Tibial artery (tissue), 4 donors: ENCODE measurements around the gene DPP10.
"Not testable (repeated sequence)": the region's sequence is repeated elsewhere in the genome, so short reads cannot be mapped to it uniquely, and the experiment has no call there.

Experiments
- DNase-seq, 2 donors: peaks; one replicate each; pipeline ENCODE4 v3.0.0-alpha.2; 2019
- H3K27ac ChIP-seq, 2 donors: fragments of 200-600 bp; sonication (generic) in 1 of 2; 1 replicate in 1 of 2; 2 replicates in 1 of 2; pipeline ENCODE4 v1.5.1; 2018 to 2019; ENCODE audit warnings: mild to moderate bottlenecking in 1 of 2
- H3K27me3 ChIP-seq, 2 donors: fragments of 200-600 bp; sonication (generic) in 1 of 2; one replicate each; pipeline versions ENCODE4 v1.5.1 to v1.6.0; 2016 to 2019
- H3K36me3 ChIP-seq, 3 donors: fragments of 200-600 bp; sonication (generic) in 2 of 3; one replicate each; pipeline ENCODE4 v1.5.1; 2016 to 2019; ENCODE audit warnings: mild to moderate bottlenecking in 2 of 3
- H3K4me1 ChIP-seq, 4 donors: fragments of 200-600 bp; sonication (generic) in 2 of 4; 1 replicate in 3 of 4; 2 replicates in 1 of 4; pipeline ENCODE4 v1.5.1; 2016 to 2019
- H3K4me3 ChIP-seq, 2 donors: fragments of 200-600 bp; sonication (generic) in 1 of 2; 1 replicate in 1 of 2; 2 replicates in 1 of 2; pipeline ENCODE4 v1.5.1; 2018 to 2019; ENCODE audit warnings: mild to moderate bottlenecking in 2 of 2
- H3K9me3 ChIP-seq, 3 donors: fragments of 200-600 bp; sonication (generic) in 1 of 3; one replicate each; pipeline ENCODE4 v1.5.1; 2016 to 2019
- intact Hi-C: fragments of 100-400 bp; cut with DNase I; formaldehyde crosslinking; loops from one replicate; pipeline ENCODE4 v1.15.0; 2023; ENCODE audit warnings: low total_unique reads
- TF ChIP-seq, protein P1 (sequence below), 2 experiments: fragments of 200-600 bp in 1 of 2; fragments of 450-650 bp in 1 of 2; IDR thresholded peaks; one replicate each; pipeline ENCODE4 v1.5.1; 2017 to 2019; ENCODE audit warnings: antibody characterized with exemption in 2 of 2, mild to moderate bottlenecking in 1 of 2, moderate library complexity in 1 of 2

The DPP10 gene

DNA sequence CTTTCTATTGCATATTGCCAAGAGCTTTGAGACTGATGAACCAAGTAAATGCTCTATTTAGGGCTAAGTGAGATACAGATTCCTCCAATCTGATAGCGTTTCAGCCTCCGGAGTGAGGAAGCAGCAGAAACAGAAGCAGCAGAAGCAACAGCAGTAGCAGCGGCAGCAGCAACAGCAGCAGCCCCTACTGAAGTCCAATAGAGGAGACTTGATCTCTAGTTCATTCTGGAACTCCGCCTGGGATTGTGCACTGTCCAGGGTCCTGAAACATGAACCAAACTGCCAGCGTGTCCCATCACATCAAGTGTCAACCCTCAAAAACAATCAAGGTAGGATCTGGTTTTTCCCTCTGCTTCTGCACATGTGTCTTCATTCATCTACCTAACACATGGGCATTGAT, at the start of gene DPP10:
Gene DPP10, plus strand, starts transcription at position 132 of the 400 bp plus-strand sequence.
- no peaks in the 10 kb centered on the region for H3K4me1 ChIP-seq
- TF ChIP-seq, protein P1, sequence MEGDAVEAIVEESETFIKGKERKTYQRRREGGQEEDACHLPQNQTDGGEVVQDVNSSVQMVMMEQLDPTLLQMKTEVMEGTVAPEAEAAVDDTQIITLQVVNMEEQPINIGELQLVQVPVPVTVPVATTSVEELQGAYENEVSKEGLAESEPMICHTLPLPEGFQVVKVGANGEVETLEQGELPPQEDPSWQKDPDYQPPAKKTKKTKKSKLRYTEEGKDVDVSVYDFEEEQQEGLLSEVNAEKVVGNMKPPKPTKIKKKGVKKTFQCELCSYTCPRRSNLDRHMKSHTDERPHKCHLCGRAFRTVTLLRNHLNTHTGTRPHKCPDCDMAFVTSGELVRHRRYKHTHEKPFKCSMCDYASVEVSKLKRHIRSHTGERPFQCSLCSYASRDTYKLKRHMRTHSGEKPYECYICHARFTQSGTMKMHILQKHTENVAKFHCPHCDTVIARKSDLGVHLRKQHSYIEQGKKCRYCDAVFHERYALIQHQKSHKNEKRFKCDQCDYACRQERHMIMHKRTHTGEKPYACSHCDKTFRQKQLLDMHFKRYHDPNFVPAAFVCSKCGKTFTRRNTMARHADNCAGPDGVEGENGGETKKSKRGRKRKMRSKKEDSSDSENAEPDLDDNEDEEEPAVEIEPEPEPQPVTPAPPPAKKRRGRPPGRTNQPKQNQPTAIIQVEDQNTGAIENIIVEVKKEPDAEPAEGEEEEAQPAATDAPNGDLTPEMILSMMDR (IDR thresholded peaks at IDR 0.05), result no peak
- no peaks in the 10 kb centered on the region for H3K36me3 ChIP-seq
- no peak for DNase-seq
- intact Hi-C loops, result no loop called here
- H3K27me3 ChIP-seq, result no peaks in the 10 kb centered on the region
- no peaks in the 10 kb centered on the region for H3K9me3 ChIP-seq
- no peak within 1 kb of the TSS for H3K27ac ChIP-seq
- no peak within 1 kb of the TSS for H3K4me3 ChIP-seq

DNA sequence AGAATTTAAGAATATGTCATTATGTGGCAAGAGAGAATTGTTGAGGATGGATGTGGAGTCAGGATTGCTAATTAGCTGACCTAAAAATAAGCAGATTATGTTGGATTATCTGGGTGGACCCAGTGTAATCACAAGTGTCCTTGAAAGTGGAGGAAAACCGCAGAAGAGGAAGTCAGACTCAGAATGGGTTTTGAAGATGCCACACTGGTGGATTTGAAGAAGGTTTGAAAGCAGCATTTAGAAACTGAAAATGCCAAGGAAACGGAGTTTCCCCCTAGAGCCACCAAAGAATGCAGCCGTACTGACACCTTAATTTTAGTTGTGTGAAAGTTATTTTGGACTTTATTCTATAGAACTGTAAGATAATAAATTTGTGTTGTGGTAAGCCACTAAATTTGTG, 41.6 kb upstream of the DPP10 start:
- DNase-seq, result no peak
- Histone ChIP-seq H3K36me3 (no peaks in the 10 kb centered on the region), H3K4me1 (peaks cover 0 to 15% (median 0%) of the 10 kb centered on the region in 4 donors), H3K4me3 (no peak overlapping the region), H3K9me3 (no peaks in the 10 kb centered on the region), H3K27me3 (no peaks in the 10 kb centered on the region), H3K27ac (no peak overlapping the region)
- intact Hi-C loops, result no loop called here
- TF ChIP-seq, protein P1 (IDR thresholded peaks at IDR 0.05), result no peak

DNA sequence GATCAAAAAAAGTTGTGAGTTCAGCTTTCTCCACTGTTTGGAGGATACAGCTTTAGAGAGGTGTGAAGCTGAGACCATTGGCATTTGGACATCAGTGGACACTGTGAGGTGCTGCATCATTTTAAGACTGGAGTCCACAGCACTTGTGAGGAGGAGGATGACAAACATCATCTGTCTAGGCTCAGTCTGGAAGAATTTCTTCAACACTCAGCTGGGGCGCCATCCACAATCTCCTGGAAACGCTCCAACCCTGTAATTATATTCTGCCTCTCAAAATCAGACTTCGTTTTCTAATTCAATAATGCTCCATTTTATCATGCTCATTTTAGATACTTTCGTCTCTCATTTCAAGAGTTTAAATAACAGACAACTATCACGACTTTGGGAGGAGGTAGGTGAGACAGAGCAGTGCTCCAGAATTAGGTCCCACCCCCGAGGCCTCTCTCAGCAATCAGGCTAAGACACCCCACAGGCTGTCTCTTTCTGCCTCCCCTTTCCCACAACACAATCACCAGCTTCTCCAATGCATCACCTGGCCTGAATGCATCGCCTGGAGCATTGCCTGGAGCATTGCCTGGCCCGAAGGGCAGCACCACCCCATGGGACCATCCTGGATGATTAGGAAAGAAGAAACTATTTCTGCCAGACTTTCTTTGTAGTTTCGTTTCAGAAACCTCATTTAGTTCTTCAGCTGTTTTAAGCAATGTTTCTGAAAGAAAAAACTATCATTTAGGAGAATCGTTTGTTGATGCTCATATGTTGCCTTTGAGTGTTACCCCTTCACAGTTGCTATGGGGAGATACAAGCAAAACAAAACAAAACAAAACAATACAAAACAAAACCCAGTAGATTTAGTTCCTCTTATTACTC, 37.0 kb upstream of the DPP10 start:
- H3K4me3 ChIP-seq, result no peak overlapping the region
- H3K27me3 ChIP-seq, result no peaks in the 10 kb centered on the region
- no peak overlapping the region for H3K27ac ChIP-seq
- no peaks in the 10 kb centered on the region for H3K36me3 ChIP-seq
- intact Hi-C loops, result no loop called here
- H3K4me1 ChIP-seq, result no peaks in the 10 kb centered on the region
- no peak for DNase-seq
- H3K9me3 ChIP-seq, result no peaks in the 10 kb centered on the region
- TF ChIP-seq, protein P1 (IDR thresholded peaks at IDR 0.05), result no peak

DNA sequence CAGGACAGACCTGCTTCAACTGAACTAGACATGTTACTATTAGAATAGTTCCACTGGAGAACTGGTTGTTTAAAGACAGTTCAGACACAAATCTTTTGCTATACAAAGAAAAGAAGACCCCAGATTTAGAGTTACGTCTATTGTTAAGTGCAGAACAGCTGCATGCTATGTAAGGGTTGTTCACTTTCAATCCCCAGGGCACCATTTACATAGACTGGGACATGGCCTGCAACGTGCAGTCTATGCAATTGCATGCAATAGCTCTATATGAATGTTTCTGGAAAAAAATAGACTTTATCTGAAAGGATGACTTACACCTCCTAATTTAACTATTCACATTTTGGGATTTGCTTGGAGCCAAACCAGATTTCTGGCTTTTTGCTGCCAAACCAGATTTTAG, 36.1 kb upstream of the DPP10 start:
- no peaks in the 10 kb centered on the region for H3K4me1 ChIP-seq
- TF ChIP-seq, protein P1 (IDR thresholded peaks at IDR 0.05), result no peak
- H3K4me3 ChIP-seq, result no peak overlapping the region
- no peak for DNase-seq
- H3K27me3 ChIP-seq, result no peaks in the 10 kb centered on the region
- no peaks in the 10 kb centered on the region for H3K9me3 ChIP-seq
- H3K27ac ChIP-seq, result no peak overlapping the region
- no peaks in the 10 kb centered on the region for H3K36me3 ChIP-seq
- intact Hi-C loops, result no loop called here

DNA sequence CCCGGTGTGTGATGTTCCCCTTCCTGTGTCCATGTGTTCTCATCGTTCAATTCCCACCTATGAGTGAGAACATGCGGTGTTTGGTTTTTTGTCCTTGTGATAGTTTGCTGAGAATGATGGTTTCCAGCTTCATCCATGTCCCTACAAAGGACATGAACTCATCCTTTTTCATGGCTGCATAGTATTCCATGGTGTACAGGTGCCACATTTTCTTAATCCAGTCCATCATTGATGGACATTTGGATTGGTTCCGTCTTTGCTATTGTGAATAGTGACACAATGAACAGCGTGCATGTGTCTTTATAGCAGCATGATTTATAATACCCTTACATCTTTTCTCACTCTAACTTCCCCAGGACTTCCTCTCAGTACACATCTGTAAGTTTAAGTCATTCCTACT, 35.1 kb upstream of the DPP10 start:
- H3K4me1 ChIP-seq, H3K36me3 ChIP-seq, H3K27me3 ChIP-seq, H3K4me3 ChIP-seq, H3K9me3 ChIP-seq, intact Hi-C loops, H3K27ac ChIP-seq, DNase-seq: not testable (repeated sequence)

DNA sequence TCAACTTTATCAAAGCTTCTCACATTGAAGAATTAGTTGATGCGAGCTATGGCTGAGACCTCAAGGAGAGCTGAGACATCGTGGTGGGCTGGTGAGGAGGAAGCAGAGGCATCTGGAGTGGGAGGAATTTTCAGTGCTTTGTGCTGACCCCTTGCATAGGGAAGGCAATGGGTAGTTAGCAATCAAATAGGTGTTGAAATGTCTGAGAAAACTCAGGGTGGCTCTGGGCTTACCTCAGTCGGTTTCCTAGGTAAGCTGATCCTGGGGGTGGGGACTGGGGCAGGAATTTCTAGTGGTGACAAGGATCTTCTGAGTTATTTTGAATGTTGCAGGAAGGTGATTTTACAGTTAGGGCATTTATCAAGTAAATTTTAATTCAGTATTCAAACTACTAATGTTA, 20.7 kb upstream of the DPP10 start:
- intact Hi-C loops, result no loop called here
- Histone ChIP-seq H3K9me3 (no peaks in the 10 kb centered on the region), H3K27me3 (no peaks in the 10 kb centered on the region), H3K36me3 (no peaks in the 10 kb centered on the region), H3K4me1 (peaks cover 0 to 31% (median 15%) of the 10 kb centered on the region in 4 donors), H3K27ac (no peak overlapping the region), H3K4me3 (no peak overlapping the region)
- no peak for DNase-seq
- TF ChIP-seq, protein P1 (IDR thresholded peaks at IDR 0.05), result no peak
